GM12875 (cell line): ENCODE data around the gene MLXIP.

ENCODE experiments used
- H3K4me3 ChIP-seq: one replicate; pipeline ENCODE4 v1.5.1; 2011; ENCODE audit warnings: low read depth, low read length, control low read depth
- TF ChIP-seq, protein P1 (sequence below): IDR thresholded peaks from 2 replicates; pipeline ENCODE4 v1.5.1; 2011; ENCODE audit warnings: low read depth, mild to moderate bottlenecking, control low read depth, inconsistent platforms, low read length, moderate library complexity, borderline replicate concordance; ENCODE audit not compliant: insufficient read depth

MLXIP gene

DNA sequence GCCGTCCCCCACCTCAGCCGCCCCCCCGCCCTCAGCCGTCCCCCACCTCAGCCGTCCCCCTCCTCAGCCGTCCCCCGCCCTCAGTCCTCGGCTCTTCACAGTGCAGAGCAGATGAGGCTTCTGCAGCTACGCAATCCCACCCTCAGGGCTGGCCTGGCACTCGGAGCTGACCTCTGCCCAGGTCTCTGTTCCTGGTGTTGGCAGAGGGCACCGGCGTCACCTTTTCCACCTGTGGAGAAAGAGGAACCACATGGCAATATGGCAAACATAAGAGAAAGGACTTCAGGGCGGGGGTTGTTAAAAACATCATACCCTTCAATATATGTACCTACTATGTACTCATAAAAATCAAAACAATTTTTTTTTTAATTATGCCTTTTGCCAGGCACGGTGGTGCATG is 45.8 kb downstream of the MLXIP start:
- TF ChIP-seq, protein P1, sequence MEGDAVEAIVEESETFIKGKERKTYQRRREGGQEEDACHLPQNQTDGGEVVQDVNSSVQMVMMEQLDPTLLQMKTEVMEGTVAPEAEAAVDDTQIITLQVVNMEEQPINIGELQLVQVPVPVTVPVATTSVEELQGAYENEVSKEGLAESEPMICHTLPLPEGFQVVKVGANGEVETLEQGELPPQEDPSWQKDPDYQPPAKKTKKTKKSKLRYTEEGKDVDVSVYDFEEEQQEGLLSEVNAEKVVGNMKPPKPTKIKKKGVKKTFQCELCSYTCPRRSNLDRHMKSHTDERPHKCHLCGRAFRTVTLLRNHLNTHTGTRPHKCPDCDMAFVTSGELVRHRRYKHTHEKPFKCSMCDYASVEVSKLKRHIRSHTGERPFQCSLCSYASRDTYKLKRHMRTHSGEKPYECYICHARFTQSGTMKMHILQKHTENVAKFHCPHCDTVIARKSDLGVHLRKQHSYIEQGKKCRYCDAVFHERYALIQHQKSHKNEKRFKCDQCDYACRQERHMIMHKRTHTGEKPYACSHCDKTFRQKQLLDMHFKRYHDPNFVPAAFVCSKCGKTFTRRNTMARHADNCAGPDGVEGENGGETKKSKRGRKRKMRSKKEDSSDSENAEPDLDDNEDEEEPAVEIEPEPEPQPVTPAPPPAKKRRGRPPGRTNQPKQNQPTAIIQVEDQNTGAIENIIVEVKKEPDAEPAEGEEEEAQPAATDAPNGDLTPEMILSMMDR = no peak
- no peak overlapping the region for H3K4me3 ChIP-seq

DNA sequence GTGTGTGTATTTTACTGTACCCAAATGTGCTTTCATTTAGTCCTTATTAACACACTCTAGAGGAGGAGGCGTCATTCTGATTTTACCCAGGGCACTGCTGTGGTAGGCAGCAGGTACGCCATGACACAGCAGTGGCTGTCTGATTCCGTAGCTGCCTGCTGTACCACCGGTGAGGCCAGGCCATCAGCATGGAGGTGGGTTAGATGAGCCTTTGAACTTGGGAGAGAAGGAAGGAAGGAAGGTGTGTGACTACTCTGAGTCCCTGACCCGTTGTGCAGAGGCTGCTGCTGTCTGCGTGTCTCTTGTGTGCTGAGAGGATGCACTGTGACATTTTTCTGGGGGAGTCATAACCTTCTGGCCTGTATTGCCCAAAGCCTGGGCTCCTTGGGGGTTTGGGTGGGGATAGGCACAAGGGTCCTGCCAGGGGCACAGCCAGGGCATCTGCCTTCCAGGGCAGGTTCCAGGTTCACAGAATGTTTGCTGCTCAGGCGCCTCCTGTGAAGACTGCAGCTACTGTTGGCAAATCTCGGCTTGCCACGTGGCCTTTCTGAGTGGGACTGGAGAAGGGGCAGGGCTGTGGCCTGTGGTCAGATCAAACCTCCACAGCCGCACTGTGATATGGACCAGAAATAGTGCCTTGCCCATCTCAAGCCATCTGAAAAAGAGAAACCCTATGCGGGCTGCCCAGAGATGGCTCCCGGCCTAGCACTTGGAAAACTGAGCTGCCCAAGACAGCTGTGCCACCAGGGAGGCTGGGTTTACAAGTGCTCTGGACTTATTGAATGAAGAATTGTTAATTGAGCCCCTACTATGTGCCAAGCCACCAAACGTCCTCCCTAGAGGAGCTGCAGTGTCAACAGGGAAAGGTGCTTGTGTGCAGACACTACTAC is 47.1 kb downstream of the MLXIP start:
- TF ChIP-seq, protein P1 = no peak
- H3K4me3 ChIP-seq = no peak overlapping the region

GRCh38 chr12:122126342-122126635 is 47.7 kb downstream of the MLXIP start:
- no peak overlapping the region for H3K4me3 ChIP-seq
- TF ChIP-seq, protein P1 = no peak

GRCh38 chr12:122126713-122127597 is 48.4 kb downstream of the MLXIP start:
- TF ChIP-seq, protein P1 = no peak
- H3K4me3 ChIP-seq = no peak overlapping the region

GRCh38 chr12:122127839-122128238 is 49.3 kb downstream of the MLXIP start:
- TF ChIP-seq, protein P1 = no peak
- H3K4me3 ChIP-seq = no peak overlapping the region

DNA sequence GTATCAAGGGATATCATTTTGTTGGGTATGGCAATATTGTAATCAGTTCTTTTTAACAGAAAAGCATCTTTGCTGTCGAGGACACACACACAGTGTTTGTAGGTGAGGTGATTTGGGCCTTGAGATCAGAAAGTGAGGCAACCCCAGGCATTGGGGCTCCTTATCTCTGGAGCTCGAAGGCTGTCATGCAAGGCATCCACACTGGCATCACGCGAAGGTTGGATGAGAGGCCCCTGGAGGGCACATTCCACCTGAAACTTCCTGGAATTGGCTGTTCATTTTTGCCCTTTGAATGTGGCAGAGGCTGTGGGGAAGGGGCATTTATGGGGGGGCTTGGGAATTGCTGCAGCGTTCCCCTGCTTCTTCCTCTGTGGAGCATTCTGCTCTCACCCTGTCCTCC is 49.9 kb downstream of the MLXIP start:
- no peak overlapping the region for H3K4me3 ChIP-seq
- TF ChIP-seq, protein P1 = no peak
